ENCODE measurements around the gene OLIG2. TPM values are rescaled to one million over a fixed set of nuclear protein-coding genes. Genes with fewer than 3 reads are reported as not detected.

The OLIG2 gene
- total RNA-seq, 1 experiment from 2014 or later: 0.79 TPM

- Mint-ChIP-seq H3K27ac (no peak overlapping the region), H3K4me3 (peak overlapping the region; percentile 36), H3K4me1 (peaks cover 42% of the 10 kb centered on the region), H3K9me3 (peaks cover 5% of the 10 kb centered on the region; the same call in 1 of the 2 replicates), H3K36me3 (no peaks in the 10 kb centered on the region), H3K27me3 (ENCODE audit: low read depth) (peaks cover 89% of the 10 kb centered on the region)
- ATAC-seq (no peak), DNase-seq (ENCODE audit: low spot score) (no peak)
- TF ChIP-seq MYBL2 (CRISPR knock-in tag; IDR thresholded peaks at IDR 0.05): no peak
- TF ChIP-seq OVOL2 (CRISPR knock-in tag; IDR thresholded peaks at IDR 0.05; ENCODE audit: borderline replicate concordance): no peak
- TF ChIP-seq E2F1 (CRISPR knock-in tag; IDR thresholded peaks at IDR 0.05): no peak
- ChIA-PET CTCF (interaction anchor here (1.4 kb wide), 1 partner anchor 58 kb away, joined by 14 read pairs; no protein-coding TSS in a partner anchor), POLR2A (no interaction called here)
Observed at GRCh38 chr21:33069645-33069993, 43.9 kb downstream of the OLIG2 start.

DNA sequence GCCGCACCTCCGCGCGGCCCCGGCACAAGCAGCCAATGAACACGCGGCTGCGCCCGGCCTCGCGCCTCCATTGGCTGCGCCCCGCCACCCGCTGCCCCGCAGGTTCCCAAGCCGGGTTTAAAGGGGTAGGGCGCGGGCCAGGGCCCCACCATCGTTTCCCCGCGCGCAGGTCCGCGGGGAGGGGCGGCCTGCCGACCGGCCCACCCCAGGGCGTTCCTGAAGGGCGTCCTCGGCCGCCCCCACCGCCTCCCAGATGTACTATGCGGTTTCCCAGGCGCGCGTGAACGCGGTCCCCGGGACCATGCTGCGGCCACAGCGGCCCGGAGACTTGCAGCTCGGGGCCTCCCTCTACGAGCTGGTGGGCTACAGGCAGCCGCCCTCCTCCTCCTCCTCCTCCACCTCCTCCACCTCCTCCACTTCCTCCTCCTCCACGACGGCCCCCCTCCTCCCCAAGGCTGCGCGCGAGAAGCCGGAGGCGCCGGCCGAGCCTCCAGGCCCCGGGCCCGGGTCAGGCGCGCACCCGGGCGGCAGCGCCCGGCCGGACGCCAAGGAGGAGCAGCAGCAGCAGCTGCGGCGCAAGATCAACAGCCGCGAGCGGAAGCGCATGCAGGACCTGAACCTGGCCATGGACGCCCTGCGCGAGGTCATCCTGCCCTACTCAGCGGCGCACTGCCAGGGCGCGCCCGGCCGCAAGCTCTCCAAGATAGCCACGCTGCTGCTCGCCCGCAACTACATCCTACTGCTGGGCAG, 44.4 kb downstream of the OLIG2 start, which contains the start of gene OLIG1:
OLIG1 (plus strand) TSS at position 148 of the 750 bp plus-strand sequence; CDS start at position 254, 106 bp downstream.
- POLR2A ChIA-PET: interaction anchor here (1.4 kb wide), 1 partner anchor 44 kb away, joined by 4 read pairs; the partner anchor contains the start of gene OLIG2
- peaks cover 89% of the 10 kb centered on the region for H3K27me3 Mint-ChIP-seq (ENCODE audit: low read depth)
- H3K27ac Mint-ChIP-seq: no peak within 1 kb of the TSS
- ATAC-seq: peak; percentile 79
- H3K36me3 Mint-ChIP-seq: no peaks in the 10 kb centered on the region
- CTCF ChIA-PET: interaction anchor here (0.7 to 1.4 kb wide), 6 partner anchors 38 to 127 kb away, joined by 3 to 14 read pairs (median 4); partner anchors contain the start of gene OLIG2
- peak within 1 kb of the TSS; percentile 70 for H3K4me3 Mint-ChIP-seq
- peak; percentile 82 for DNase-seq (ENCODE audit: low spot score)
- H3K4me1 Mint-ChIP-seq: peaks cover 42% of the 10 kb centered on the region
- H3K9me3 Mint-ChIP-seq: peaks cover 5% of the 10 kb centered on the region; the same call in 1 of the 2 replicates
- TF ChIP-seq MAX (CRISPR knock-in tag; IDR thresholded peaks at IDR 0.05): peak; percentile 72; the same call in 1 of the 2 replicates
- no peak for TF ChIP-seq ZNF281 (CRISPR knock-in tag; IDR thresholded peaks at IDR 0.05)
- TF ChIP-seq, protein P1, sequence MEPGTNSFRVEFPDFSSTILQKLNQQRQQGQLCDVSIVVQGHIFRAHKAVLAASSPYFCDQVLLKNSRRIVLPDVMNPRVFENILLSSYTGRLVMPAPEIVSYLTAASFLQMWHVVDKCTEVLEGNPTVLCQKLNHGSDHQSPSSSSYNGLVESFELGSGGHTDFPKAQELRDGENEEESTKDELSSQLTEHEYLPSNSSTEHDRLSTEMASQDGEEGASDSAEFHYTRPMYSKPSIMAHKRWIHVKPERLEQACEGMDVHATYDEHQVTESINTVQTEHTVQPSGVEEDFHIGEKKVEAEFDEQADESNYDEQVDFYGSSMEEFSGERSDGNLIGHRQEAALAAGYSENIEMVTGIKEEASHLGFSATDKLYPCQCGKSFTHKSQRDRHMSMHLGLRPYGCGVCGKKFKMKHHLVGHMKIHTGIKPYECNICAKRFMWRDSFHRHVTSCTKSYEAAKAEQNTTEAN (CRISPR knock-in tag; IDR thresholded peaks at IDR 0.05): no peak; the same call in 1 of the 2 replicates
- TF ChIP-seq IRF1 (CRISPR knock-in tag; IDR thresholded peaks at IDR 0.05): no peak
- TF ChIP-seq JUN (CRISPR knock-in tag; IDR thresholded peaks at IDR 0.05): no peak
- TF ChIP-seq AFF4 (CRISPR knock-in tag; IDR thresholded peaks at IDR 0.05; ENCODE audit: borderline replicate concordance): no peak
- TF ChIP-seq, protein P2, sequence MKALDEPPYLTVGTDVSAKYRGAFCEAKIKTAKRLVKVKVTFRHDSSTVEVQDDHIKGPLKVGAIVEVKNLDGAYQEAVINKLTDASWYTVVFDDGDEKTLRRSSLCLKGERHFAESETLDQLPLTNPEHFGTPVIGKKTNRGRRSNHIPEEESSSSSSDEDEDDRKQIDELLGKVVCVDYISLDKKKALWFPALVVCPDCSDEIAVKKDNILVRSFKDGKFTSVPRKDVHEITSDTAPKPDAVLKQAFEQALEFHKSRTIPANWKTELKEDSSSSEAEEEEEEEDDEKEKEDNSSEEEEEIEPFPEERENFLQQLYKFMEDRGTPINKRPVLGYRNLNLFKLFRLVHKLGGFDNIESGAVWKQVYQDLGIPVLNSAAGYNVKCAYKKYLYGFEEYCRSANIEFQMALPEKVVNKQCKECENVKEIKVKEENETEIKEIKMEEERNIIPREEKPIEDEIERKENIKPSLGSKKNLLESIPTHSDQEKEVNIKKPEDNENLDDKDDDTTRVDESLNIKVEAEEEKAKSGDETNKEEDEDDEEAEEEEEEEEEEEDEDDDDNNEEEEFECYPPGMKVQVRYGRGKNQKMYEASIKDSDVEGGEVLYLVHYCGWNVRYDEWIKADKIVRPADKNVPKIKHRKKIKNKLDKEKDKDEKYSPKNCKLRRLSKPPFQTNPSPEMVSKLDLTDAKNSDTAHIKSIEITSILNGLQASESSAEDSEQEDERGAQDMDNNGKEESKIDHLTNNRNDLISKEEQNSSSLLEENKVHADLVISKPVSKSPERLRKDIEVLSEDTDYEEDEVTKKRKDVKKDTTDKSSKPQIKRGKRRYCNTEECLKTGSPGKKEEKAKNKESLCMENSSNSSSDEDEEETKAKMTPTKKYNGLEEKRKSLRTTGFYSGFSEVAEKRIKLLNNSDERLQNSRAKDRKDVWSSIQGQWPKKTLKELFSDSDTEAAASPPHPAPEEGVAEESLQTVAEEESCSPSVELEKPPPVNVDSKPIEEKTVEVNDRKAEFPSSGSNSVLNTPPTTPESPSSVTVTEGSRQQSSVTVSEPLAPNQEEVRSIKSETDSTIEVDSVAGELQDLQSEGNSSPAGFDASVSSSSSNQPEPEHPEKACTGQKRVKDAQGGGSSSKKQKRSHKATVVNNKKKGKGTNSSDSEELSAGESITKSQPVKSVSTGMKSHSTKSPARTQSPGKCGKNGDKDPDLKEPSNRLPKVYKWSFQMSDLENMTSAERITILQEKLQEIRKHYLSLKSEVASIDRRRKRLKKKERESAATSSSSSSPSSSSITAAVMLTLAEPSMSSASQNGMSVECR (CRISPR knock-in tag; IDR thresholded peaks at IDR 0.05; ENCODE audit: borderline replicate concordance): 0 out of 2 replicates have a peak, but pooled peaks have one; percentile 56
- TF ChIP-seq FOXP4 (CRISPR knock-in tag; IDR thresholded peaks at IDR 0.05): peak; percentile 81
- TF ChIP-seq, protein P3, sequence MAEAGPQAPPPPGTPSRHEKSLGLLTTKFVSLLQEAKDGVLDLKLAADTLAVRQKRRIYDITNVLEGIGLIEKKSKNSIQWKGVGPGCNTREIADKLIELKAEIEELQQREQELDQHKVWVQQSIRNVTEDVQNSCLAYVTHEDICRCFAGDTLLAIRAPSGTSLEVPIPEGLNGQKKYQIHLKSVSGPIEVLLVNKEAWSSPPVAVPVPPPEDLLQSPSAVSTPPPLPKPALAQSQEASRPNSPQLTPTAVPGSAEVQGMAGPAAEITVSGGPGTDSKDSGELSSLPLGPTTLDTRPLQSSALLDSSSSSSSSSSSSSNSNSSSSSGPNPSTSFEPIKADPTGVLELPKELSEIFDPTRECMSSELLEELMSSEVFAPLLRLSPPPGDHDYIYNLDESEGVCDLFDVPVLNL (CRISPR knock-in tag; IDR thresholded peaks at IDR 0.05; ENCODE audit: borderline replicate concordance, low read depth): no peak
- TF ChIP-seq FOXP1 (CRISPR knock-in tag; IDR thresholded peaks at IDR 0.05; ENCODE audit: borderline replicate concordance): peak; percentile 63
